ENCODE results near the gene DDRGK1. TPM values are rescaled to one million over a fixed set of nuclear protein-coding genes. Genes with fewer than 3 reads are reported as not detected.

Gene DDRGK1
- total and polyA plus RNA-seq, 2 of the 4 experiments (the other 2 are of a cell fraction) = 12.2 to 29.6 TPM

- peak overlapping the region; percentile 92 for H2AFZ ChIP-seq (replicated peaks; ENCODE audit: low read length, poor library complexity)
- no peak overlapping the region for H4K91ac ChIP-seq (ENCODE audit: insufficient read depth, low read depth, low read length)
- no peaks in the 10 kb centered on the region; the same call in 1 of the 2 replicates for H3K4me1 ChIP-seq (ENCODE audit: control insufficient read depth, insufficient read depth, low read length)
- in situ Hi-C loops (cut with MboI; ENCODE audit: low sequenced_read_pairs) = no loop called here
- no peak overlapping the region; the same call in 1 of the 2 replicates for H4K5ac ChIP-seq (ENCODE audit: low read depth, low read length)
- H2AK5ac ChIP-seq (ENCODE audit: low read depth, low read length) = peak overlapping the region; percentile 19; the same call in 1 of the 2 replicates
- H3K4me2 ChIP-seq (ENCODE audit: low read depth, low read length) = peak overlapping the region; percentile 78
- peak overlapping the region in 1 of 2 experiments; percentile 23; a peak in 2 of 4 replicates for H4K8ac ChIP-seq (ENCODE audit: low read depth in 2 of 2, low read length in 2 of 2)
- H4K20me1 ChIP-seq (ENCODE audit: insufficient read depth, low read length) = peaks cover 4% of the 10 kb centered on the region; the same call in 1 of the 2 replicates
- no peak overlapping the region for H2BK15ac ChIP-seq (ENCODE audit: low read depth, low read length)
- H3K79me1 ChIP-seq (ENCODE audit: low read depth in 1 of 2, low read length in 2 of 2) = no peaks in the 10 kb centered on the region
- H3K27ac ChIP-seq (ENCODE audit: insufficient read depth, low read length) = no peak overlapping the region
- no peak overlapping the region for H2BK20ac ChIP-seq (ENCODE audit: low read depth, low read length)
- no peaks in the 10 kb centered on the region for H3K36me3 ChIP-seq (ENCODE audit: control insufficient read depth, insufficient read depth, low read length)
- dilution Hi-C loops (cut with HindIII; ENCODE audit: low sequenced_read_pairs, unreplicated experiment) = no loop called here
- H3K9me3 ChIP-seq (ENCODE audit: control insufficient read depth, insufficient read depth, low read length) = no peaks in the 10 kb centered on the region
- no peak for DNase-seq
- peak overlapping the region; percentile 59 for H3K9ac ChIP-seq (ENCODE audit: low read depth, low read length)
- no peak overlapping the region; the same call in 1 of the 2 replicates for H3K18ac ChIP-seq (ENCODE audit: low read depth, low read length)
- TF ChIP-seq MXI1 (IDR thresholded peaks at IDR 0.05; ENCODE audit: borderline replicate concordance, low read depth, low read length) (peak; percentile 13; the same call in 1 of the 2 replicates), FOS (IDR thresholded peaks at IDR 0.05; ENCODE audit: low read depth, low read length) (no peak)
- H3K14ac ChIP-seq (replicated peaks; ENCODE audit: low read depth, low read length) = peak overlapping the region; percentile 24
- intact Hi-C loops (cut with micrococcal nuclease) = no loop called here
- H3K4ac ChIP-seq (ENCODE audit: low read depth, low read length) = peak overlapping the region; percentile 58
- H3K27me3 ChIP-seq (ENCODE audit: control insufficient read depth, insufficient read depth, low read length) = peaks cover 34% of the 10 kb centered on the region
- no peak overlapping the region for H2BK5ac ChIP-seq (ENCODE audit: low read depth, low read length, poor library complexity, severe bottlenecking)
- no peak overlapping the region for H2BK120ac ChIP-seq (ENCODE audit: low read depth, low read length)
- peak overlapping the region; percentile 64 for H3K4me3 ChIP-seq (ENCODE audit: insufficient read depth, low read depth, low read length)
- ChIA-PET POLR2A (ENCODE audit: unreplicated experiment) (no interaction called here), CTCF (no interaction called here)
- peak overlapping the region; percentile 13; the same call in 1 of the 2 replicates for H3K23ac ChIP-seq (ENCODE audit: low read depth, low read length)
- no peak overlapping the region for H3K56ac ChIP-seq (ENCODE audit: extremely low read depth, insufficient read depth, low read length)
- H2AK9ac ChIP-seq (replicated peaks; ENCODE audit: low read depth, low read length, poor library complexity) = peak overlapping the region; percentile 91
- ATAC-seq (ENCODE audit: low read depth) = peak; percentile 6
- 7% methylated on average over 37 of the region's 54 CpGs; no CpG with 5 or more reads in 1 of the 2 experiments for WGBS, 2 experiments (ENCODE audit: extremely low coverage in 2 of 2, insufficient read length in 1 of 2)
- no peaks in the 10 kb centered on the region for H3K9me1 ChIP-seq (ENCODE audit: insufficient read depth, low read length)
- no TSS peak for BruUV-seq (replicated peaks)
These were observed 35.6 kb upstream of the DDRGK1 start for GRCh38 chr20:3239867-3240775.

Measured in IMR-90 (cell line).